Measurements from ENCODE around the gene LCE3D.

The LCE3D gene

GRCh38 chr1:152539901-152540300 is 40.4 kb downstream of the LCE3D start:
- H3K36me3 Mint-ChIP-seq (ENCODE audit: low read depth): no peaks in the 10 kb centered on the region
- H3K4me1 Mint-ChIP-seq: no peaks in the 10 kb centered on the region
- H3K9me3 Mint-ChIP-seq: peaks cover 57% of the 10 kb centered on the region
- H3K4me3 Mint-ChIP-seq: no peak overlapping the region
- no peaks in the 10 kb centered on the region for H3K27me3 Mint-ChIP-seq (ENCODE audit: low read depth)
- TF ChIP-seq, protein P1, sequence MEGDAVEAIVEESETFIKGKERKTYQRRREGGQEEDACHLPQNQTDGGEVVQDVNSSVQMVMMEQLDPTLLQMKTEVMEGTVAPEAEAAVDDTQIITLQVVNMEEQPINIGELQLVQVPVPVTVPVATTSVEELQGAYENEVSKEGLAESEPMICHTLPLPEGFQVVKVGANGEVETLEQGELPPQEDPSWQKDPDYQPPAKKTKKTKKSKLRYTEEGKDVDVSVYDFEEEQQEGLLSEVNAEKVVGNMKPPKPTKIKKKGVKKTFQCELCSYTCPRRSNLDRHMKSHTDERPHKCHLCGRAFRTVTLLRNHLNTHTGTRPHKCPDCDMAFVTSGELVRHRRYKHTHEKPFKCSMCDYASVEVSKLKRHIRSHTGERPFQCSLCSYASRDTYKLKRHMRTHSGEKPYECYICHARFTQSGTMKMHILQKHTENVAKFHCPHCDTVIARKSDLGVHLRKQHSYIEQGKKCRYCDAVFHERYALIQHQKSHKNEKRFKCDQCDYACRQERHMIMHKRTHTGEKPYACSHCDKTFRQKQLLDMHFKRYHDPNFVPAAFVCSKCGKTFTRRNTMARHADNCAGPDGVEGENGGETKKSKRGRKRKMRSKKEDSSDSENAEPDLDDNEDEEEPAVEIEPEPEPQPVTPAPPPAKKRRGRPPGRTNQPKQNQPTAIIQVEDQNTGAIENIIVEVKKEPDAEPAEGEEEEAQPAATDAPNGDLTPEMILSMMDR (IDR thresholded peaks at IDR 0.05; ENCODE audit: unreplicated experiment in 3 of 3): no peak
- H3K27ac Mint-ChIP-seq: no peak overlapping the region

DNA sequence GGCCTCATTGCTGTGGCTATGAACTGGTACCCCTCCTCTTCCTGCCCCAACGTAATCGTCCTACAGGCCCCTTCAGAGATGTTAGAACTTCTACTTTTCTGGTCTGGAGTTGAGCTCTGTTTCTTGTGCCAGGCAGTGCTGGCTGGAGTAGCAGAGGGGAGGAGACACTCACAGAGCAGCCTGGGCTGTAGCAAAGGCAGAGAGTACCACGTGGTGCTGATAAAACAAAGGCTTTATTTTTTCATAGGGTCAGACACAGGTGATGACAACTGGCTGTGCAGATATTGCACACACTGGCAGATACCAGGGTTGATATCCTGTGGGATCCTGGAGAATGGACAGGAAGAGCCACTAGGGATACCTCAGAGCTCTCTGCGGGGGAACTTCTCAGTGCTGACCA is 42.8 kb downstream of the LCE3D start:
- Mint-ChIP-seq H3K9me3 (peaks cover 53% of the 10 kb centered on the region), H3K36me3 (ENCODE audit: low read depth) (no peaks in the 10 kb centered on the region), H3K27ac (no peak overlapping the region), H3K4me1 (no peaks in the 10 kb centered on the region), H3K27me3 (ENCODE audit: low read depth) (no peaks in the 10 kb centered on the region), H3K4me3 (no peak overlapping the region)
- TF ChIP-seq, protein P1 (IDR thresholded peaks at IDR 0.05; ENCODE audit: unreplicated experiment in 3 of 3): no peak

DNA sequence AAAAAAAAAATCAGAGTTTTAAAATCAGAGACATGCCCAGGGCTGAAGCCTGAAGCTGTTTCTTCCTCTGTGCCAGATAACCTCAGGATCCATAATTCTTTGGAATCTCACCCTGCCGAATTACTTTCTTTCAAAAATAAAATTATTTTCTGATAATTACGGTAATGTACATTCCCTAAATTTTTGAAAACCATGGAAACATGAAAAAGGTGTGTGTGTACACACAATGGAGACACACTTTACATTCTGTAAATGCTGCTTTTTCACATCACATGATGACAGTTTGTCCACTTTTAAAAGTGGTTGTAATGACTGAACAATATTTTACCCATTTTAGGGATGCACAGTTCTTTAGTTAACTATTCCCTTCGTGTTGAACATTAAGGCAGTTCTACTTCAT is 44.5 kb downstream of the LCE3D start:
- TF ChIP-seq, protein P1 (IDR thresholded peaks at IDR 0.05; ENCODE audit: unreplicated experiment in 3 of 3): no peak
- H3K9me3 Mint-ChIP-seq: peaks cover 54% of the 10 kb centered on the region
- no peak overlapping the region for H3K4me3 Mint-ChIP-seq
- no peaks in the 10 kb centered on the region for H3K27me3 Mint-ChIP-seq (ENCODE audit: low read depth)
- H3K27ac Mint-ChIP-seq: no peak overlapping the region
- no peaks in the 10 kb centered on the region for H3K36me3 Mint-ChIP-seq (ENCODE audit: low read depth)
- no peaks in the 10 kb centered on the region for H3K4me1 Mint-ChIP-seq

GRCh38 chr1:152533327-152533938 is 46.9 kb downstream of the LCE3D start:
- Mint-ChIP-seq H3K27ac (no peak overlapping the region), H3K36me3 (ENCODE audit: low read depth) (no peaks in the 10 kb centered on the region), H3K4me3 (no peak overlapping the region), H3K4me1 (no peaks in the 10 kb centered on the region), H3K27me3 (ENCODE audit: low read depth) (no peaks in the 10 kb centered on the region), H3K9me3 (peaks cover 63% of the 10 kb centered on the region)
- TF ChIP-seq, protein P1 (IDR thresholded peaks at IDR 0.05; ENCODE audit: unreplicated experiment in 3 of 3): no peak

Data from nephron (organoid).